Fibroblast of pulmonary artery (primary cell): Measurements from ENCODE around the gene MSMP.

ENCODE experiments used
- DNase-seq: peaks from one replicate; pipeline ENCODE4 v3.0.0-alpha.2; 2010; ENCODE audit warnings: low read depth
- H3K4me3 ChIP-seq: replicated peaks from 2 replicates; pipeline ENCODE4 v1.5.1; 2011; ENCODE audit warnings: low read depth, mild to moderate bottlenecking, control low read depth, low read length, moderate library complexity
- CTCF ChIP-seq: IDR thresholded peaks from 2 replicates; pipeline ENCODE4 v1.5.1; 2011; ENCODE audit warnings: mild to moderate bottlenecking, control low read depth, low read length, inconsistent platforms; ENCODE audit errors: missing control alignments

The MSMP gene

GRCh38 chr9:35717132-35717870 lies 36.8 kb downstream of the MSMP start:
- no peak for TF ChIP-seq CTCF

GRCh38 chr9:35716230-35716629 lies 37.8 kb downstream of the MSMP start:
- DNase-seq, result no peak
- TF ChIP-seq CTCF, result peak; percentile 4
- no peak overlapping the region for H3K4me3 ChIP-seq

More at GRCh38 chr9:35717132-35717870, 36.8 kb downstream of the MSMP start:
- no peak overlapping the region for H3K4me3 ChIP-seq
- DNase-seq, result no peak

GRCh38 chr9:35714579-35715252 lies 39.4 kb downstream of the MSMP start:
- H3K4me3 ChIP-seq, result no peak overlapping the region
- no peak for TF ChIP-seq CTCF
- no peak for DNase-seq

- H3K4me3 ChIP-seq, result no peak overlapping the region
- no peak for TF ChIP-seq CTCF
- DNase-seq, result no peak
These were observed 40.0 kb downstream of the MSMP start for GRCh38 chr9:35714123-35714522.

- H3K4me3 ChIP-seq, result no peak overlapping the region
- DNase-seq, result no peak
- no peak for TF ChIP-seq CTCF
These were observed 40.5 kb downstream of the MSMP start for GRCh38 chr9:35713578-35713977.

GRCh38 chr9:35712762-35713400 lies 41.2 kb downstream of the MSMP start:
- no peak for TF ChIP-seq CTCF
- no peak for DNase-seq
- H3K4me3 ChIP-seq, result no peak overlapping the region
